Natural killer cell (primary cell): Measurements from ENCODE around the gene HCFC2. TPM values are rescaled to one million over a fixed set of nuclear protein-coding genes. Genes with fewer than 3 reads are reported as not detected.

Source experiments
- ATAC-seq, 3 donors: fragments of 150-1000 bp in 2 of 3; fragments of 200-7000 bp in 1 of 3; cut with Tn5 transposase; 1 replicate in 1 of 3; 2 replicates in 2 of 3; pipeline ENCODE4 v1.10.0; 2021; ENCODE audit warnings: mild to moderate bottlenecking in 2 of 3, moderate library complexity in 2 of 3
- DNase-seq, 2 donors: peaks; one replicate each; pipeline versions ENCODE4 v3.0.0 to v3.0.0-alpha.2; 2013 to 2021; ENCODE audit warnings: mixed read lengths in 1 of 2
- H3K27ac ChIP-seq: one replicate; pipeline ENCODE4 v1.5.1; 2013; ENCODE audit warnings: mild to moderate bottlenecking, low read length
- H3K27me3 ChIP-seq: one replicate; pipeline ENCODE4 v1.6.1; 2013; ENCODE audit warnings: low read length; ENCODE audit not compliant: control insufficient read depth, insufficient read depth
- H3K36me3 ChIP-seq: one replicate; pipeline ENCODE4 v1.6.1; 2013; ENCODE audit warnings: low read length; ENCODE audit not compliant: control insufficient read depth, insufficient read depth
- H3K4me1 ChIP-seq: one replicate; pipeline ENCODE4 v1.6.1; 2013; ENCODE audit warnings: low read length; ENCODE audit not compliant: control insufficient read depth, insufficient read depth
- H3K4me3 ChIP-seq: one replicate; pipeline ENCODE4 v1.5.1; 2013; ENCODE audit warnings: low read length
- H3K9me3 ChIP-seq: one replicate; pipeline ENCODE4 v1.6.1; 2013; ENCODE audit warnings: low read length; ENCODE audit not compliant: control insufficient read depth, insufficient read depth
- H3K27ac Mint-ChIP-seq, 2 donors: one replicate each; pipeline ENCODE4 v1.8.0; 2022; ENCODE audit warnings: mild to moderate bottlenecking in 2 of 2, mixed read lengths in 2 of 2, moderate library complexity in 1 of 2
- H3K27me3 Mint-ChIP-seq, 2 donors: one replicate each; pipeline ENCODE4 v1.8.0; 2022; ENCODE audit warnings: low read depth in 2 of 2, mixed read lengths in 2 of 2
- H3K36me3 Mint-ChIP-seq: one replicate; pipeline ENCODE4 v1.8.0; 2022; ENCODE audit warnings: mixed read lengths
- H3K4me1 Mint-ChIP-seq, 2 donors: one replicate each; pipeline ENCODE4 v1.8.0; 2022; ENCODE audit warnings: mixed read lengths in 2 of 2
- H3K4me3 Mint-ChIP-seq: one replicate; pipeline ENCODE4 v1.8.0; 2022; ENCODE audit warnings: mild to moderate bottlenecking, moderate library complexity, mixed read lengths
- H3K9me3 Mint-ChIP-seq, 2 donors: one replicate each; pipeline ENCODE4 v1.8.0; 2022; ENCODE audit warnings: mixed read lengths in 2 of 2
- CTCF ChIP-seq: fragments of 200-600 bp; IDR thresholded peaks from one replicate; pipeline ENCODE4 v1.8.0; 2022; ENCODE audit warnings: antibody characterized with exemption
- WGBS: methylation state at CpG from one replicate; pipeline ENCODE4 v1.1.7; 2013; ENCODE audit warnings: missing lambda C conversion rate; ENCODE audit not compliant: insufficient coverage; 5-methylcytosine and 5-hydroxymethylcytosine counted together
- intact Hi-C: fragments of 100-400 bp; cut with micrococcal nuclease; formaldehyde crosslinking; loops from one replicate; pipeline ENCODE4 v1.14.2; 2022
- total RNA-seq, 4 donors: library from RNA; stranded (reverse); fragments of 120-200 nt in 1 of 4; gene quantifications; one replicate each; pipeline versions ENCODE4 v1.2.3 to v1.2.4, GENCODE V29; 2013 to 2022

The HCFC2 gene
- total RNA-seq, 3 donors from 2014 or later (not counting 1 experiment from before 2014, with no cell fraction given): 20.3 to 24.4 (median 23.8) TPM

DNA sequence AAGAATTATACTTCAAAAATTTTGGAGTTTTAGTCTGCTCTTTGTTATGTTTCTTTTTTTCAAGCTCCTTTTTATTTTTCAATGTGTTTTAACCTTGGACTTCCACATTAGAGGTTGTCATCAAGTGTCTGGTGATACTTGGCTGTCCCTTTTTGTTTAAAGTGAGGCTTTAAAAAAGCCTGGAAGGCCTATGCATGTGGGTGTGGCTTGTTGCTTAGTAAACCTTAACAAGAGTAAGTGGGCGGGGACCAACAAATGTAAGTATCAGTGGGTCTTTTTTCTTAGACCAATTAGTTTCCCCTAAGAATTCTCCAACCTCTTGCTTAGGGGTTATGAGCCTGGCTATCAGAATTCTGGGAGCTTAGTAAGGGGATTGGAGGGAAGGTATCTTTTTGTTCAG, 26.4 kb downstream of the HCFC2 start:
- H3K9me3 Mint-ChIP-seq: no peaks in the 10 kb centered on the region
- no peak overlapping the region for H3K27ac ChIP-seq
- H3K4me1 Mint-ChIP-seq: no peaks in the 10 kb centered on the region
- TF ChIP-seq CTCF: no peak
- H3K4me3 ChIP-seq: no peak overlapping the region
- DNase-seq (no peak), ATAC-seq (no peak)
- H3K27me3 Mint-ChIP-seq: no peaks in the 10 kb centered on the region
- no peak overlapping the region for H3K27ac Mint-ChIP-seq
- intact Hi-C loops: no loop called here
- H3K4me3 Mint-ChIP-seq: peak overlapping the region; percentile 9
- H3K9me3 ChIP-seq: no peaks in the 10 kb centered on the region
- H3K4me1 ChIP-seq: no peaks in the 10 kb centered on the region
- no CpG with 5 or more reads among the region's 1 CpG for WGBS
- H3K27me3 ChIP-seq: no peaks in the 10 kb centered on the region
- H3K36me3 ChIP-seq: peaks cover 69% of the 10 kb centered on the region
- peaks cover 31% of the 10 kb centered on the region for H3K36me3 Mint-ChIP-seq

DNA sequence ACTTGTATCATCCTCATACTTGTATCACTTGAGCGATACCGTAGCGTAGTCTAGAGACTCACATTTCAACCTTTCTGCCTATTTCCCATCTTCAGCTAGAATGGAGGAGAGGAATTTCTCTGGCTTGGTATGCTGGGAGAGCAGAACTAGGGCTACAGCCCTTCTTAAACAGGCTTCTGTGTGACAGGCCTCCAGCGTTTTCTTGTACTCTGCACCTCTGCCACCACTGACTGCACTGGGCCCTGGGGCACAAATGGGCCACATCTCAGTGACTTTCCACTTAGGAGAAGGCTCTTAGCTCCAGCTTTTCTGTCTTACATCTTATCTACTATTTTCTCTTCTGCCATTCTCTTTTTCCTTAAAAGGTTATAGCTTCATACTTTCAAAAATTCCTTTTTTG, 26.8 kb downstream of the HCFC2 start:
- H3K9me3 ChIP-seq: no peaks in the 10 kb centered on the region
- Mint-ChIP-seq H3K27ac (no peak overlapping the region), H3K4me3 (no peak overlapping the region), H3K4me1 (no peaks in the 10 kb centered on the region), H3K9me3 (no peaks in the 10 kb centered on the region), H3K36me3 (peaks cover 31% of the 10 kb centered on the region), H3K27me3 (no peaks in the 10 kb centered on the region)
- no peak for TF ChIP-seq CTCF
- 100% methylated on average over 1 of the region's 4 CpGs for WGBS
- no peaks in the 10 kb centered on the region for H3K27me3 ChIP-seq
- ATAC-seq: no peak
- intact Hi-C loops: no loop called here
- peaks cover 71% of the 10 kb centered on the region for H3K36me3 ChIP-seq
- no peak for DNase-seq
- H3K4me3 ChIP-seq: no peak overlapping the region
- no peaks in the 10 kb centered on the region for H3K4me1 ChIP-seq
- no peak overlapping the region for H3K27ac ChIP-seq

DNA sequence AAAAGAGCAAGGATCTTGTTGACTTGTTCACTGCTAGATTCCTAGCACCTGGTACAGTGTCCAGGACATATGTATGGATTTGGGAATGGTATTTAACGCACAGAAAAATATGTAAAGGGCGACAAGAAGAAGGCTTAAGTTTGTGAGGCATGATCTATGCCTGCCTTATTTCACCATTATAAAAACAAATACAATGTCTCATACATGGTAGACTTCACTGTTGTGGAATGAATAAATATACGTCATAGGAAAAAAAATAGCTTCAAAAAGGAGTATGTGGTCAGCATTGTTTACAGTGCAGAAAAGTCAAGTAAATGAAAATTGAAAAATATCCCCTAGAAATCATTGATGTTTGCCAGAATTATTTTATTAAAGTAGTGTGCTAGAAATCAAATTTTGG, 30.0 kb downstream of the HCFC2 start:
- no peak for DNase-seq
- no peak overlapping the region for H3K27ac Mint-ChIP-seq
- intact Hi-C loops: no loop called here
- no peaks in the 10 kb centered on the region for H3K27me3 ChIP-seq
- no peak for ATAC-seq
- H3K4me3 ChIP-seq: no peak overlapping the region
- H3K9me3 ChIP-seq: no peaks in the 10 kb centered on the region
- H3K4me1 ChIP-seq: no peaks in the 10 kb centered on the region
- no CpG with 5 or more reads among the region's 3 CpGs for WGBS
- H3K27ac ChIP-seq: no peak overlapping the region
- peaks cover 37% of the 10 kb centered on the region for H3K36me3 Mint-ChIP-seq
- H3K4me3 Mint-ChIP-seq: no peak overlapping the region
- no peaks in the 10 kb centered on the region for H3K27me3 Mint-ChIP-seq
- H3K4me1 Mint-ChIP-seq: no peaks in the 10 kb centered on the region
- H3K36me3 ChIP-seq: peaks cover 70% of the 10 kb centered on the region
- H3K9me3 Mint-ChIP-seq: no peaks in the 10 kb centered on the region
- no peak for TF ChIP-seq CTCF

DNA sequence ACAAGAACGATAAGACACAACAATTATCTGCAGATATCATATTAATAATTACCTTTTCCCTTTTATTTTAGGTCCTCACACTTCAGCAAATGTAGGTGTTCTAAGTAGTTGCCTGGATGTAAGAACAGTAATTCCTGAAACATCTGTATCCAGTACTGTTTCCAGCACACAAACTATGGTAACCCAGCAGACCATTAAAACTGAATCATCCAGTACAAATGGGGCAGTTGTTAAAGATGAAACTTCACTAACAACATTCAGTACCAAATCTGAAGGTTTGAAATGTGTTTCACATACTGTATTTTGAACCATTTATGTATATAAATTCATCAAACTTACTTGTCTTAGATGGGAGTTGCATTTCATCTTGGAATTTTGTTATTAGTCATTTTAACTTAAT, 31.0 kb downstream of the HCFC2 start:
- no CpG with 5 or more reads among the region's 1 CpG for WGBS
- Histone ChIP-seq H3K27ac (no peak overlapping the region), H3K4me3 (no peak overlapping the region), H3K27me3 (no peaks in the 10 kb centered on the region), H3K36me3 (peaks cover 76% of the 10 kb centered on the region), H3K9me3 (no peaks in the 10 kb centered on the region), H3K4me1 (no peaks in the 10 kb centered on the region)
- peaks cover 34% of the 10 kb centered on the region for H3K36me3 Mint-ChIP-seq
- intact Hi-C loops: no loop called here
- no peak for DNase-seq
- H3K9me3 Mint-ChIP-seq: no peaks in the 10 kb centered on the region
- TF ChIP-seq CTCF: no peak
- no peak overlapping the region for H3K27ac Mint-ChIP-seq
- no peak overlapping the region for H3K4me3 Mint-ChIP-seq
- H3K4me1 Mint-ChIP-seq: no peaks in the 10 kb centered on the region
- H3K27me3 Mint-ChIP-seq: no peaks in the 10 kb centered on the region
- ATAC-seq: no peak
